ENCODE data around the gene RNF130.
A peak's percentile ranks its signal among the peaks of the same experiment; 100 is the strongest.

- TF ChIP-seq CTCF (IDR thresholded peaks at IDR 0.05) (peak in 3 of 4 experiments; percentile 4 to 21 (median 5)), POLR2AphosphoS5 (IDR thresholded peaks at IDR 0.05) (peak; percentile 79), POLR2A (IDR thresholded peaks at IDR 0.05) (peak; percentile 80 to 82)
Measured at GRCh38 chr5:180071531-180072255, at the start of gene RNF130.
